ENCODE results near the gene PRC1. TPM values are rescaled to one million over a fixed set of nuclear protein-coding genes. Genes with fewer than 3 reads are reported as not detected.

The PRC1 gene
- polyA plus RNA-seq, 1 donor = 40.0 TPM

DNA sequence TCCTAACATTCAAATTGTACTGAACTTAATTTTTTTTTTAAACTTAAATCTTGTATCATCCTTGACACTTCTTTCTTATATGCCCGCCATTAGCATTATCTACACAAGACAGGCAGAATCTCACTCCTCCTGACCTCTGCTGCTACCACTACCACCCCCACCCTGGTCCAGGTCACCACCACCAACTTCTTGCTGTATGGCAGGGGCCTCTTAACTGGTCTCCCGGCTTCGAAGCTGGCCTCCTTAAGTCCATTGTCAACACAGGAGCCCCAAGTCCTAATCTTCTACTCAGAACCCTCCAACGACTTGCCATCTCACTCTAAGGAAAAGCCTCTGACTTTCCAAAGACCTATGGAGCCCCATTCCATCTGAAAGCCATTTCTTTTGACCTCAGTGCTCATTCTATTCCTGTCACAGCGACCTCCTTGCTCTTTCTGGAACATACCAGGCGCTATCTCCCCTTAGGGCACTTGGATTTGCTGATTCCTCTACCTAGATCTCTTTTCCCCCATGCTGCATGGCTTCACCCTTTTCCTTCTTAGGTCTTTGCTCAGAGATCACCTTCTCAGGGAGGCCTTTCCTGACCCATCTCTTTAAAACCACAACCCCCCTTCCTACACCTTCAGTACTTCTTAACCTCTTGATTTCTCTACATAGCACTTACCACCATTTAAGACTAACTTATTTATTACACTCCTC lies 2.6 kb downstream of the PRC1 start:
- peak in 1 of 2 donors; percentile 21 for DNase-seq
- peaks cover 3% of the 10 kb centered on the region for H3K4me1 ChIP-seq (ENCODE audit: control insufficient read depth, insufficient read depth, low read length)
- H3K36me3 ChIP-seq (ENCODE audit: control insufficient read depth, insufficient read depth, low read length) = no peaks in the 10 kb centered on the region
- H3K4me3 ChIP-seq (ENCODE audit: low read length) = no peak overlapping the region
- H3K9me3 ChIP-seq (ENCODE audit: control insufficient read depth, low read depth, low read length) = no peaks in the 10 kb centered on the region
- 100% methylated on average over 1 of the region's 6 CpGs for whole genome bisulfite sequencing (ENCODE audit: insufficient coverage, low lambda C conversion rate)
- no peaks in the 10 kb centered on the region for H3K27me3 ChIP-seq (ENCODE audit: control insufficient read depth, insufficient read depth, low read length)
- H3K27ac ChIP-seq (ENCODE audit: low read length) = no peak overlapping the region

DNA sequence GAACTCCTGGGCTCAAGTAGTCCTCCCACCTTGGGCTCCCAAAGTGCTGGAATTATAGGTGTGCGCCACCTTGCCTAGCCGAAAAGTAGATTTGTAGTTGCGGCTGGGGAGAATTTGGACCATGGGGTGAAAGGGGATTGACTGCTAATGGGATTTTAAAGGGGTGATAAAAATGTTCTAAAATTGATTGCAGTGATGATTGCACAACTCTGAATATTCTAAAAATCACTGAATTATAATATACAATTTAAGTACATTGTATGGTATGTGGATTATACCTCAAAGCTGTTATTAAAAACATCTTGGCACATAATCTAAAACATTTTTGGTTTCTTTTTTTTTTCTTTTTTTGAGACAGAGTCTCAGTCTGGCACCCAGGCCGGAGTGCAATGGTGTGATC lies 3.9 kb downstream of the PRC1 start:
- no CpG with 5 or more reads among the region's 4 CpGs for WGBS (ENCODE audit: insufficient coverage, low lambda C conversion rate)

DNA sequence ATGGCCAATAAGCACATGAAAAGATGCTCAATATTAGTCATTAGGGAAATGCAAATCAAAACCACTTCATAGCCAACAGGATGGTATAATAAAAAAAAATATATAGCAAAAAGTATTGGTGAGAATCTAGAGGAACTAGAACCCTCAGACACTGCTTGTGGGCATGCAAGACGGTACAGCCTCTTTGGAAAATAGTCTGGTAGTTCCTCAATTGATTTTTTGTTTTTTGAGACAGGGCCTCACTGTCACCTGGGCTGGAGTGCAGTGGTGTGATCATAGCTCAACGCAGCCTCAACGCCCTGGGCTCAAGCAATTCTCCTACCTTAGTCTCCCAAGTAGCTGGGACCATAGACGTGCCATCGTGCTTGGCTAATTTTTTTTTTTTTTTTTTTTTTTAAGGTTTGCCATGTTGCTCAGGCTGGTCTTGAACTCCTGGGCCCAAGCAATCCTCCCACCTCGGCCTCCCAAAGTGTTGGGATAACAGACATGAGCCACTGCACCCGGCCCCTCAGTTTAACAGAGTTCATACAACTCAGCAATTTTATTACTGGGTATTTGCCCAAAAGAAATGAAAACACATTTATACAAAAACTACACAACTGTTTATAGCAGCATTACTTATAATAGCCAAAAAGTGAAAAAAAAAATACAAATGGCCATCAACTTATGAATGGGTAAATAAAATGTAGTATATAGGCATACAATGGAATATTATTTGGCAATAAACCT lies 5.1 kb downstream of the PRC1 start:
- Histone ChIP-seq H3K27ac (ENCODE audit: low read length) (no peak overlapping the region), H3K36me3 (ENCODE audit: control insufficient read depth, insufficient read depth, low read length) (peaks cover 4% of the 10 kb centered on the region), H3K9me3 (ENCODE audit: control insufficient read depth, low read depth, low read length) (no peaks in the 10 kb centered on the region), H3K4me3 (ENCODE audit: low read length) (no peak overlapping the region), H3K27me3 (ENCODE audit: control insufficient read depth, insufficient read depth, low read length) (no peaks in the 10 kb centered on the region), H3K4me1 (ENCODE audit: control insufficient read depth, insufficient read depth, low read length) (peaks cover 3% of the 10 kb centered on the region)
- no CpG with 5 or more reads among the region's 7 CpGs for WGBS (ENCODE audit: insufficient coverage, low lambda C conversion rate)
- DNase-seq = no peak

More for the DNA sequence above, 3.9 kb downstream of the PRC1 start:
- Histone ChIP-seq H3K4me1 (ENCODE audit: control insufficient read depth, insufficient read depth, low read length) (peaks cover 3% of the 10 kb centered on the region), H3K9me3 (ENCODE audit: control insufficient read depth, low read depth, low read length) (no peaks in the 10 kb centered on the region), H3K36me3 (ENCODE audit: control insufficient read depth, insufficient read depth, low read length) (no peaks in the 10 kb centered on the region), H3K4me3 (ENCODE audit: low read length) (no peak overlapping the region), H3K27ac (ENCODE audit: low read length) (no peak overlapping the region), H3K27me3 (ENCODE audit: control insufficient read depth, insufficient read depth, low read length) (no peaks in the 10 kb centered on the region)
- no peak for DNase-seq

DNA sequence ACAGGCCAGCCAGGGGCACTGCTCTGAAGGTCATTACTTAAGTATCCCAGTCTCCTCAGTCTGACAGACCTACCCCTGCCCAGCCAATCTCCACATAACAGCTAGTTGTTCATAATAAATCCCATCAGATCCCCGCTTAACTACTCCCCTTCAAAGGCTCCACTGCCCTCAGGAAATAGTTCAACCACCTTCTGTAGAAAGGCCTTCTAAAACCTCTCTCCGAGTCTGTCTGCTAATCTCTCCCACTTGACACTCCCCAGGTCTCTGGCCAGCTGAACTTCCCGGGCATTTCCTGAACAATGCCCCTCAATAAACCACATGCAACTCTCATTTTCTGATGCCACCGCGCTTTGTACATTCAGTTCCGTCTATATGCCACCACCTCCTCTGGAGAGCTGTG lies 6.0 kb downstream of the PRC1 start:
- H3K4me1 ChIP-seq (ENCODE audit: control insufficient read depth, insufficient read depth, low read length) = peaks cover 3% of the 10 kb centered on the region
- no peaks in the 10 kb centered on the region for H3K9me3 ChIP-seq (ENCODE audit: control insufficient read depth, low read depth, low read length)
- peak in 1 of 2 donors; percentile 54 for DNase-seq
- no peaks in the 10 kb centered on the region for H3K27me3 ChIP-seq (ENCODE audit: control insufficient read depth, insufficient read depth, low read length)
- no peak overlapping the region for H3K4me3 ChIP-seq (ENCODE audit: low read length)
- no peak overlapping the region for H3K27ac ChIP-seq (ENCODE audit: low read length)
- WGBS (ENCODE audit: insufficient coverage, low lambda C conversion rate) = 53% methylated on average over 4 of the region's 6 CpGs
- peaks cover 8% of the 10 kb centered on the region for H3K36me3 ChIP-seq (ENCODE audit: control insufficient read depth, insufficient read depth, low read length)

DNA sequence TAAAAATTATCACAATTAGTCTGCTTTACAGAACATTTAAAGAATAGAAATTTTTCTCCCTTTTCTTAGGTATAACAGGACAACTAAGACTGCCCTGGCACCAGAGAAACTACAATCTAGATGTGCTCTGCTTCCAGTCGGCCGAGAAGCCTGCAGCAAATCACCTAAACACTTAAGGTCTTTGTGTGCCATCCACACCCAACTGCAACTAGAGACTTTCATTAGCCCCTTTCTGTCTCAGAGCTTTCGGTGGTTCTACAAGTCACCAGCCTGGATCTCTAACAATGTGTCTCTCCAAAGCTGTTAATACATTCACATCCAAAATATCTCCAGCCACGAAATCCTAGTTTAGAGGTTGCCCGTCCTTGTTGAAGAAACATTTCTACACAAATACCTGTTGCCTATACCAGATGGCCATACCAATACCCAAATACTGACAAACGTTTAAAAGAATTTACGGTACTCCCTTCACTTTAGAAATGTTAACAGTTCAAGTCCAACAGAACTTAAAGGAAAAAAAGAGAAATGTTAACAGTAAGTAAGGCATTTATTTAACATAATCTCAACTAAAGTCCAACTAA lies 6.7 kb downstream of the PRC1 start:
- H3K27ac ChIP-seq (ENCODE audit: low read length) = no peak overlapping the region
- peaks cover 9% of the 10 kb centered on the region for H3K36me3 ChIP-seq (ENCODE audit: control insufficient read depth, insufficient read depth, low read length)
- no peak overlapping the region for H3K4me3 ChIP-seq (ENCODE audit: low read length)
- H3K27me3 ChIP-seq (ENCODE audit: control insufficient read depth, insufficient read depth, low read length) = no peaks in the 10 kb centered on the region
- H3K9me3 ChIP-seq (ENCODE audit: control insufficient read depth, low read depth, low read length) = no peaks in the 10 kb centered on the region
- peaks cover 3% of the 10 kb centered on the region for H3K4me1 ChIP-seq (ENCODE audit: control insufficient read depth, insufficient read depth, low read length)
- WGBS (ENCODE audit: insufficient coverage, low lambda C conversion rate) = 42% methylated on average over 2 of the region's 7 CpGs
- peak in 1 of 2 donors; percentile 19 for DNase-seq

DNA sequence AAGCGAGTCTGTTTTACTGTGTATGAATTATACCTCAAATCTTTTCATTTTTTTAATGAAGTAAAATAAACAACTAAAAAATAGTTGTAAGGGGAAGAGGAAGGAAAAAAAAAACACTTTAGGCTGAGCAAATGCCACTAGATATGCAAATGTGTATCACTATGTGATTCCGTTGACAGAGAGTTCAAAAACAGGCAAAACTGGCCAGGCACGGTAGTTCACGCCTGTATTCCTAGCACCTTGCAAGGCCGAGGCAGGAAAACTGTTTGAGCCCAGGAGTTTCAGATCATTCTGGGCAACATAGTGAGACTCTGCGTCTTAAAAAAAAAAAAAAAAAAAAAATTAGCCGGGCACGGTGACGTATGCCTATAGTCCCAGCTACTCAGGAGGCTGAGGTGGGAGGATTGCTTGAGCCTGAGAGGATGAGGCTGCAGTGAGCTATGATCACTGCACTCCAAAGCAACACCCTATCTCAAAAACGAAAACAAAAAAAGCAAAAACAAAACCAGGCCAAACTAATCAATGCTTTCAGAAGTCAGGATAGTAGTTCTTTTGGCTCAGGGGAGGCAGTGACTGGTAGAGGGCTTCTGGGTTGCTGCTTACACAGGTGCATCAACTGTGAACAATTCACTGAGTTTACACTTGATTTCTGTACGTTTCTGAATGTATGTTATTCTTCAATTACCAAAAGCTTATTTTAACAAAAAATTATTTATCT lies 7.4 kb downstream of the PRC1 start:
- Histone ChIP-seq H3K4me3 (ENCODE audit: low read length) (no peak overlapping the region), H3K9me3 (ENCODE audit: control insufficient read depth, low read depth, low read length) (no peaks in the 10 kb centered on the region), H3K27ac (ENCODE audit: low read length) (no peak overlapping the region), H3K36me3 (ENCODE audit: control insufficient read depth, insufficient read depth, low read length) (peaks cover 9% of the 10 kb centered on the region), H3K4me1 (ENCODE audit: control insufficient read depth, insufficient read depth, low read length) (peaks cover 3% of the 10 kb centered on the region), H3K27me3 (ENCODE audit: control insufficient read depth, insufficient read depth, low read length) (no peaks in the 10 kb centered on the region)
- 84% methylated on average over 5 of the region's 11 CpGs for WGBS (ENCODE audit: insufficient coverage, low lambda C conversion rate)
- DNase-seq = no peak

DNA sequence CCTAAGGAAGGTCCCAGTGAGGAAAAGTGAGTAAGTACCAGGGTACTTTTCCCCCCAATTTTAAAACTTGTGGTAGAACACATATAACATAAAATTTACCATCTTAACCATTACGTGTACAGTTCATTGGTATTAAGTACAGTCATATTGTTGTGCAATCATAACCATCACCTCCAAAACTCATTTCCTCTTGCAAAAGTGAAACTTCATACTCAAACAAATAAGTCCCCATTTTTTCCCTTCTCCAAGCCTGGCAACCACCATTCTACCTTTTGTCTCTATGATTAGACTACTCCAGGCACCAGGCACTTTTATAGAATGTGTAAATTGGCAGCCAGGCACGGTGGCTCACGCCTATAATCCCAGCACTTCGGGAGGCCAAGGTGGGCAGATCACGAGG lies 12.2 kb downstream of the PRC1 start:
- Histone ChIP-seq H3K36me3 (ENCODE audit: control insufficient read depth, insufficient read depth, low read length) (peaks cover 34% of the 10 kb centered on the region), H3K4me1 (ENCODE audit: control insufficient read depth, insufficient read depth, low read length) (no peaks in the 10 kb centered on the region), H3K4me3 (ENCODE audit: low read length) (no peak overlapping the region), H3K27me3 (ENCODE audit: control insufficient read depth, insufficient read depth, low read length) (no peaks in the 10 kb centered on the region), H3K9me3 (ENCODE audit: control insufficient read depth, low read depth, low read length) (no peaks in the 10 kb centered on the region), H3K27ac (ENCODE audit: low read length) (no peak overlapping the region)
- 100% methylated on average over 1 of the region's 5 CpGs for WGBS (ENCODE audit: insufficient coverage, low lambda C conversion rate)
- DNase-seq = no peak

DNA sequence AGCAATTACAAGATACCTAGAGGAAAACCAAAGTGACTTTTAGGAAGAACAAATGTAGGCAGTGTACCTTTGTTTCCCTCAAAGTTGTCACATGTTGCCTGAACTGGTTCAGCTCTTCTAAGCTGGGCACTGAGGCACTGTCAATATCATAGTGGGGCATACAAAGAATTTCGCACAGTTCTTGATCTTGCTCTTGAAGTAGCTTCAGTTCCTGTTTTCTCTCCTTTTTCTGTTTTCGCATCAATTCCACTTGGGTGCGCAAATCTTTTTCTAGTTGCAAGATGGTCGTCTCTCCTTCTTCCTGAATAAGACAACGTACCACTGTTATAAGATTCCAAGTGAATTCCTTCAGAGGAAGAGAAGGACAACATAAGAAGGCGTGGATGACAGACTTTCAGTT lies 12.7 kb downstream of the PRC1 start:
- peaks cover 34% of the 10 kb centered on the region for H3K36me3 ChIP-seq (ENCODE audit: control insufficient read depth, insufficient read depth, low read length)
- H3K9me3 ChIP-seq (ENCODE audit: control insufficient read depth, low read depth, low read length) = no peaks in the 10 kb centered on the region
- H3K4me3 ChIP-seq (ENCODE audit: low read length) = no peak overlapping the region
- H3K4me1 ChIP-seq (ENCODE audit: control insufficient read depth, insufficient read depth, low read length) = no peaks in the 10 kb centered on the region
- no peaks in the 10 kb centered on the region for H3K27me3 ChIP-seq (ENCODE audit: control insufficient read depth, insufficient read depth, low read length)
- WGBS (ENCODE audit: insufficient coverage, low lambda C conversion rate) = 100% methylated on average over 2 of the region's 6 CpGs
- H3K27ac ChIP-seq (ENCODE audit: low read length) = no peak overlapping the region
- no peak for DNase-seq

DNA sequence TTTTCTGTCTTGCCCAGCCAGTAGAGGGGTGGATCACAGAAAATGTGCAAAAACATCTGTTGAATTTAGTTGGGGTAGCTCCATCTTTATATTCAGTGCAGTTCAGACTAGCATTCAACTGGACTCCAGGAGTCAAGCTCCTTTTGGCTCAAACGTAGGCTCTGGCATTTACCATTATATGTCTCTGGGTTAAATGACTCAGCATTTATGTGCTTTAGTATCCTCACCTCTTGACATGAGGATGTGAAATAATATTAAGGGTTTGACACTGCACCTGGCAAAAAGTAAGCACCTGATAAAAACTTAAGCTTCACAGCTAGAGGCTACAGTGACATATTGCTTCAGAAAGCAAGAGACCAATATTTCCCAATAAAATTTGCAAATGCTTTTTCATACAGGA lies 14.8 kb downstream of the PRC1 start:
- no CpG with 5 or more reads among the region's 1 CpG for whole genome bisulfite sequencing (ENCODE audit: insufficient coverage, low lambda C conversion rate)
- Histone ChIP-seq H3K4me3 (ENCODE audit: low read length) (no peak overlapping the region), H3K4me1 (ENCODE audit: control insufficient read depth, insufficient read depth, low read length) (no peaks in the 10 kb centered on the region), H3K36me3 (ENCODE audit: control insufficient read depth, insufficient read depth, low read length) (peaks cover 43% of the 10 kb centered on the region), H3K9me3 (ENCODE audit: control insufficient read depth, low read depth, low read length) (no peaks in the 10 kb centered on the region), H3K27me3 (ENCODE audit: control insufficient read depth, insufficient read depth, low read length) (no peaks in the 10 kb centered on the region), H3K27ac (ENCODE audit: low read length) (no peak overlapping the region)
- DNase-seq = no peak

DNA sequence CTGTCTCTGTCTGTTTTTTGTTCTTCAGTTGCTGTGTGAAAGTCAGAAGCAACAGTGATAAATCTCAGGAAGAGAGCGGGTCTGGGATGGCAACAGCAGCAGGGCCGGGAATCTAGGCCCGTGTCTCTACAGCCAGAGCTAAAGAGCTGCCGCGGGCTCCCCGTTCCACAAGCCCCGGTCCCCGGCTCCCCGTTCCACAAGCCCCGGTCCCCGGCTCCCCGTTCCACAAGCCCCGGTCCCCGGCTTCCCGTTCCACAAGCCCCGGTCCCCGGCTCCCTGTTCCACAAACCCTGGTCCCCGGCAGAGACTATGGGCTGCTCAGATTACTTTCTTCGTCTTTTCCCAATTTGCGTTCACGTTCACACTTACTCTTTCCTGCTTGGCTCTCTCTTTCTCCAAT lies 20.1 kb downstream of the PRC1 start:
- H3K27me3 ChIP-seq (ENCODE audit: control insufficient read depth, insufficient read depth, low read length) = no peaks in the 10 kb centered on the region
- no peaks in the 10 kb centered on the region for H3K9me3 ChIP-seq (ENCODE audit: control insufficient read depth, low read depth, low read length)
- no peak overlapping the region for H3K4me3 ChIP-seq (ENCODE audit: low read length)
- no peaks in the 10 kb centered on the region for H3K4me1 ChIP-seq (ENCODE audit: control insufficient read depth, insufficient read depth, low read length)
- no peak for DNase-seq
- peaks cover 38% of the 10 kb centered on the region for H3K36me3 ChIP-seq (ENCODE audit: control insufficient read depth, insufficient read depth, low read length)
- no peak overlapping the region for H3K27ac ChIP-seq (ENCODE audit: low read length)
- 100% methylated on average over 2 of the region's 21 CpGs for WGBS (ENCODE audit: insufficient coverage, low lambda C conversion rate)

Measured in large intestine (tissue), 3 donors.